Muscle layer of duodenum (tissue), 2 donors: ENCODE results near the gene ARHGAP11A.

Source experiments
- H3K27ac ChIP-seq: one replicate; pipeline ENCODE4 v1.7.0; 2013; ENCODE audit warnings: mild to moderate bottlenecking, low read length
- H3K27me3 ChIP-seq: one replicate; pipeline ENCODE4 v1.7.0; 2013; ENCODE audit warnings: low read depth, mild to moderate bottlenecking, control low read depth, low read length
- H3K36me3 ChIP-seq, 2 donors: one replicate each; pipeline ENCODE4 v1.7.0; 2013; ENCODE audit warnings: low read length in 2 of 2, control low read depth in 1 of 2, mild to moderate bottlenecking in 1 of 2; ENCODE audit not compliant: insufficient read depth in 2 of 2, control insufficient read depth in 1 of 2
- H3K4me1 ChIP-seq, 2 donors: one replicate each; pipeline ENCODE4 v1.7.0; 2013; ENCODE audit warnings: low read length in 2 of 2, mild to moderate bottlenecking in 2 of 2, control low read depth in 1 of 2, moderate library complexity in 1 of 2; ENCODE audit not compliant: insufficient read depth in 2 of 2, control insufficient read depth in 1 of 2
- H3K4me3 ChIP-seq, 2 donors: one replicate each; pipeline ENCODE4 v1.7.0; 2013; ENCODE audit warnings: low read length in 2 of 2, low read depth in 1 of 2, mild to moderate bottlenecking in 1 of 2
- H3K9me3 ChIP-seq, 2 donors: one replicate each; pipeline ENCODE4 v1.7.0; 2013; ENCODE audit warnings: low read length in 2 of 2, control low read depth in 1 of 2, mild to moderate bottlenecking in 1 of 2; ENCODE audit not compliant: control insufficient read depth in 1 of 2
- donor health status: healthy.

ARHGAP11A gene

GRCh38 chr15:32657198-32657883 is 42.0 kb downstream of the ARHGAP11A start:
- H3K4me1 ChIP-seq, result peaks cover 0 to 13% of the 10 kb centered on the region in 2 donors
- H3K27ac ChIP-seq, result no peak overlapping the region
- H3K9me3 ChIP-seq, result no peaks in the 10 kb centered on the region

GRCh38 chr15:32657941-32658340 is 42.6 kb downstream of the ARHGAP11A start:
- H3K27me3 ChIP-seq, result no peaks in the 10 kb centered on the region

More at GRCh38 chr15:32657198-32657883, 42.0 kb downstream of the ARHGAP11A start:
- H3K4me3 ChIP-seq, result no peak overlapping the region
- no peaks in the 10 kb centered on the region for H3K36me3 ChIP-seq
- H3K27me3 ChIP-seq, result no peaks in the 10 kb centered on the region

GRCh38 chr15:32659340-32660155 is 44.2 kb downstream of the ARHGAP11A start:
- H3K36me3 ChIP-seq, result no peaks in the 10 kb centered on the region
- H3K4me3 ChIP-seq, result no peak overlapping the region
- peaks cover 0 to 13% of the 10 kb centered on the region in 2 donors for H3K4me1 ChIP-seq
- H3K27me3 ChIP-seq, result no peaks in the 10 kb centered on the region
- no peaks in the 10 kb centered on the region for H3K9me3 ChIP-seq
- H3K27ac ChIP-seq, result no peak overlapping the region

More at GRCh38 chr15:32657941-32658340, 42.6 kb downstream of the ARHGAP11A start:
- no peak overlapping the region for H3K27ac ChIP-seq
- no peaks in the 10 kb centered on the region for H3K36me3 ChIP-seq
- H3K4me3 ChIP-seq, result no peak overlapping the region
- H3K4me1 ChIP-seq, result peaks cover 0 to 13% of the 10 kb centered on the region in 2 donors
- H3K9me3 ChIP-seq, result no peaks in the 10 kb centered on the region

DNA sequence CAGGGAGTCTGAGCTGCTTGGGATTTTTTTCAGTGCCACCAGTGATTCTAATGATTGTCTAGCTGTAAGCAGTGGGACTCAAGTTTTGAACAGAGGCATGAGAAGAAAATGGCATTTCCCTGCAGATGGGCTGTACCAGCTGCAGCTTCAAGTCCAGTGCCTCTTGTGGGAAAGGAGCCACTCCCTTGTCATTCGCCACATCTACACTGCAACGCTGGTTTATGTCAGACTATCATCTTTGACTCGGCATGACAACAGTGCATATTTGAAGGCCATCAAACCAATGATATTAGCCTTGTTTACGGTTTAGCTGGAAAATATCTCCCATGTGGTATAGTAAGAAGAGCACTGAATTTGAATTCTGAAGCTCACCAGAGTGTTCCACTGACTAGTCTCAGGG is 48.4 kb downstream of the ARHGAP11A start:
- Histone ChIP-seq H3K27me3 (no peaks in the 10 kb centered on the region), H3K4me3 (no peak overlapping the region), H3K36me3 (no peaks in the 10 kb centered on the region), H3K27ac (no peak overlapping the region), H3K9me3 (no peaks in the 10 kb centered on the region), H3K4me1 (peaks cover 0 to 9% of the 10 kb centered on the region in 2 donors)

DNA sequence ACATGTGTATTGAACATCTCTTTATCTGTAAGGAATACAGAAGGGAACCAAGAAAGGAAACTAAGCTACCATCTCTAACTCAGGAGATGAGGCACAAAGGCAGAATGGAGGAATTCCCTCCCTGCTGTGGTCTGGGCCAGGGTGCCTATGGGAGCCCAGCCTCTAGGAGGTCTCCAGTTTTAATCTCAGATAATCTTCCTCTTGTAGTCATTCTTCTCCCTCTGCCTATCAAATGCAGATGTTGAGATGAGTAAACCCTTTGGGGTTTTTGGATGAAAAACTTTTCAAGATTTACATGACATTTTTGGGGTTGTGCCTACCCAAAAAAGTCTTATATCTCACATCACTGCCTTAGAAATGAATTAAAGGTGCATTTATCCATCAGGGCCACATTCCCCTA is 49.5 kb downstream of the ARHGAP11A start:
- Histone ChIP-seq H3K4me3 (no peak overlapping the region), H3K36me3 (no peaks in the 10 kb centered on the region), H3K9me3 (no peaks in the 10 kb centered on the region), H3K27ac (no peak overlapping the region), H3K4me1 (peaks cover 0 to 4% of the 10 kb centered on the region in 2 donors), H3K27me3 (no peaks in the 10 kb centered on the region)

DNA sequence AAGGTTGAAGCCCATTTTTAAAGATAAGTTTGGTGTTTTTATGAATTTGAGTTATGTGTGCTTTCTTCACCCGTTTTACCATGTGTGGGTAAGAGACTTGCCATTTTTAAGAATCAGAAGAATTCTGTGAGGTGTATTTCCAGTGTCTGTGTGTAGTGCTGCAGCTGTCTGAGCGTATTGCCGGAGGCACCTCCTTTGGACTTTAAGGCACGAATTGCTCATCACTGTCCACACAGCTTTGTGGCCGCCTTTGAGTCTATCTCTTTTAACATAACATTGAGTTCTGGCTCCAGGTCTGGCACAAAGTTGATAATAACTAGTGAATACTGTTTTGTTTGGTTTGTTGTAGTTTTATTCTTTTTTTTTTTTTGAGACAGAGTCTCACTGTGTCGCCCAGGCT is 52.0 kb downstream of the ARHGAP11A start:
- Histone ChIP-seq H3K9me3 (no peaks in the 10 kb centered on the region), H3K27ac (no peak overlapping the region), H3K36me3 (no peaks in the 10 kb centered on the region), H3K4me1 (no peaks in the 10 kb centered on the region), H3K27me3 (no peaks in the 10 kb centered on the region), H3K4me3 (no peak overlapping the region)

- no peak overlapping the region for H3K27ac ChIP-seq
- H3K9me3 ChIP-seq, result no peaks in the 10 kb centered on the region
- no peaks in the 10 kb centered on the region for H3K27me3 ChIP-seq
- H3K4me3 ChIP-seq, result no peak overlapping the region
- no peaks in the 10 kb centered on the region for H3K4me1 ChIP-seq
- H3K36me3 ChIP-seq, result no peaks in the 10 kb centered on the region
These were observed 53.6 kb downstream of the ARHGAP11A start for GRCh38 chr15:32668942-32669341.

GRCh38 chr15:32669896-32670611 is 54.8 kb downstream of the ARHGAP11A start:
- peak overlapping the region; percentile 54 for H3K27ac ChIP-seq
- H3K4me1 ChIP-seq, result no peaks in the 10 kb centered on the region
- no peak overlapping the region for H3K4me3 ChIP-seq
- no peaks in the 10 kb centered on the region for H3K36me3 ChIP-seq
- no peaks in the 10 kb centered on the region for H3K9me3 ChIP-seq
- H3K27me3 ChIP-seq, result no peaks in the 10 kb centered on the region

DNA sequence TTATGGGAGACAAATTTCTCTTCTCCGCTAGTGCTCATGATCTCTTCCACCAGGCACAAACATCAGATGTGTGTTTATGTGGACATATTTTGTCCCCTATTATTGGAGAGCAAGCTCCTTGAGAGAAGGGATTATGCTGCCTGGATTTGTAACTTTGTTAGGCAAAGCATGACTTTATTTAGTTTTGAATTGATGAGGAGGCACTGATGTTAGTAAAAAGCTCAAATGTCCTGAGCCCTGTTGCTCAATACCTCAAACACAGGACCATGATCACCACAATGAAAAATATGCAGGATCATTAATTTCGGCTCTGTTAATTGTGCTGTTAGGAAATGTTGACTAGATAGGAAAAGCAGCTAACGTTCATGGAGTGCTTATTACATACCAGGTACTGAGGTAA is 55.3 kb downstream of the ARHGAP11A start:
- Histone ChIP-seq H3K4me1 (peaks cover 0 to 6% of the 10 kb centered on the region in 2 donors), H3K9me3 (no peaks in the 10 kb centered on the region), H3K27me3 (no peaks in the 10 kb centered on the region), H3K27ac (no peak overlapping the region), H3K36me3 (no peaks in the 10 kb centered on the region), H3K4me3 (no peak overlapping the region)

- no peaks in the 10 kb centered on the region for H3K9me3 ChIP-seq
- no peak overlapping the region for H3K4me3 ChIP-seq
- no peaks in the 10 kb centered on the region for H3K27me3 ChIP-seq
- no peak overlapping the region for H3K27ac ChIP-seq
- no peaks in the 10 kb centered on the region for H3K36me3 ChIP-seq
- H3K4me1 ChIP-seq, result peaks cover 0 to 9% of the 10 kb centered on the region in 2 donors
These were observed 56.3 kb downstream of the ARHGAP11A start for GRCh38 chr15:32671339-32672325.
